Upper lobe of right lung (tissue), 1 donor: ENCODE measurements around the gene FEM1C. TPM values are rescaled to one million over a fixed set of nuclear protein-coding genes. Genes with fewer than 3 reads are reported as not detected.
"Not testable (repeated sequence)": the region's sequence is repeated elsewhere in the genome, so short reads cannot be mapped to it uniquely, and the experiment has no call there.

ENCODE experiments used
- ATAC-seq: fragments of 200-7000 bp; cut with Tn5 transposase; one replicate; pipeline ENCODE4 v1.9.1; 2020; ENCODE audit warnings: mild to moderate bottlenecking, moderate library complexity
- DNase-seq: peaks from one replicate; pipeline ENCODE4 v3.0.0-alpha.2; 2020
- H3K27ac ChIP-seq: fragments of 200-600 bp; one replicate; pipeline ENCODE4 v1.8.0; 2022
- H3K27me3 ChIP-seq: fragments of 200-600 bp; one replicate; pipeline ENCODE4 v1.8.0; 2022; ENCODE audit warnings: mild to moderate bottlenecking
- H3K36me3 ChIP-seq: fragments of 200-600 bp; one replicate; pipeline ENCODE4 v1.8.0; 2022
- H3K4me1 ChIP-seq: fragments of 200-600 bp; one replicate; pipeline ENCODE4 v1.8.0; 2022
- H3K4me3 ChIP-seq: fragments of 200-600 bp; one replicate; pipeline ENCODE4 v1.8.0; 2022; ENCODE audit warnings: mild to moderate bottlenecking
- H3K9me3 ChIP-seq: fragments of 200-600 bp; one replicate; pipeline ENCODE4 v1.8.0; 2022
- CTCF ChIP-seq: fragments of 200-600 bp; IDR thresholded peaks from one replicate; pipeline ENCODE4 v1.8.0; 2022; ENCODE audit warnings: antibody characterized with exemption
- intact Hi-C: fragments of 100-400 bp; cut with DNase I; formaldehyde crosslinking; loops from one replicate; pipeline ENCODE4 v1.11.0; 2022
- total RNA-seq: library from RNA; stranded (reverse); fragmentation: NEBNext Ultra II Directional; extraction: Animal tissue kit (Norgen Biotek cat#: 25700); gene quantifications from one replicate; pipeline ENCODE4 v1.2.1, GENCODE V29; 2021
- donor health status: DM: no; HTN: yes; CAD: no; lungs with severe emphysema.

FEM1C gene
- total RNA-seq, 1 donor from 2014 or later: 26.1 TPM

- no peaks in the 10 kb centered on the region for H3K27me3 ChIP-seq
- no peak overlapping the region for H3K4me3 ChIP-seq
- H3K9me3 ChIP-seq: no peaks in the 10 kb centered on the region
- H3K36me3 ChIP-seq: no peaks in the 10 kb centered on the region
- intact Hi-C loops: no loop called here
- DNase-seq (no peak), ATAC-seq (no peak)
- peaks cover 5% of the 10 kb centered on the region for H3K4me1 ChIP-seq
- no peak for TF ChIP-seq CTCF
- no peak overlapping the region for H3K27ac ChIP-seq
Measured at GRCh38 chr5:115487756-115488155, 56.8 kb downstream of the FEM1C start.

GRCh38 chr5:115487168-115487567 lies 57.4 kb downstream of the FEM1C start:
- no peaks in the 10 kb centered on the region for H3K9me3 ChIP-seq
- peaks cover 5% of the 10 kb centered on the region for H3K4me1 ChIP-seq
- intact Hi-C loops: no loop called here
- TF ChIP-seq CTCF: no peak
- H3K4me3 ChIP-seq: no peak overlapping the region
- no peak for DNase-seq
- H3K36me3 ChIP-seq: no peaks in the 10 kb centered on the region
- ATAC-seq: no peak
- no peaks in the 10 kb centered on the region for H3K27me3 ChIP-seq
- H3K27ac ChIP-seq: no peak overlapping the region

- intact Hi-C loops: no loop called here
- DNase-seq: no peak
- no peak overlapping the region for H3K4me3 ChIP-seq
- TF ChIP-seq CTCF: no peak
- H3K36me3 ChIP-seq: no peaks in the 10 kb centered on the region
- H3K9me3 ChIP-seq: no peaks in the 10 kb centered on the region
- no peak overlapping the region for H3K27ac ChIP-seq
- peaks cover 5% of the 10 kb centered on the region for H3K4me1 ChIP-seq
- H3K27me3 ChIP-seq: no peaks in the 10 kb centered on the region
- no peak for ATAC-seq
Measured at GRCh38 chr5:115486728-115487127, 57.8 kb downstream of the FEM1C start.

- intact Hi-C loops: no loop called here
- TF ChIP-seq CTCF: no peak
- Histone ChIP-seq H3K4me1 (peaks cover 5% of the 10 kb centered on the region), H3K27me3 (no peaks in the 10 kb centered on the region), H3K27ac (no peak overlapping the region), H3K9me3 (no peaks in the 10 kb centered on the region), H3K4me3 (no peak overlapping the region), H3K36me3 (no peaks in the 10 kb centered on the region)
- DNase-seq (peak; percentile 55), ATAC-seq (peak; percentile 81)
Measured at GRCh38 chr5:115484368-115484767, 60.2 kb downstream of the FEM1C start.

GRCh38 chr5:115480900-115481299 lies 63.7 kb downstream of the FEM1C start:
- Histone ChIP-seq H3K4me3 (no peak overlapping the region), H3K27ac (no peak overlapping the region), H3K36me3 (no peaks in the 10 kb centered on the region), H3K27me3 (no peaks in the 10 kb centered on the region), H3K4me1 (peaks cover 5% of the 10 kb centered on the region), H3K9me3 (no peaks in the 10 kb centered on the region)
- DNase-seq: no peak
- intact Hi-C loops: no loop called here
- no peak for TF ChIP-seq CTCF
- ATAC-seq: no peak

GRCh38 chr5:115480271-115480670 lies 64.3 kb downstream of the FEM1C start:
- Histone ChIP-seq H3K4me3 (no peak overlapping the region), H3K4me1 (peaks cover 5% of the 10 kb centered on the region), H3K9me3 (no peaks in the 10 kb centered on the region), H3K27ac (no peak overlapping the region), H3K36me3 (no peaks in the 10 kb centered on the region), H3K27me3 (no peaks in the 10 kb centered on the region)
- no peak for TF ChIP-seq CTCF
- no peak for ATAC-seq
- no peak for DNase-seq
- intact Hi-C loops: no loop called here

GRCh38 chr5:115479166-115479873 lies 65.3 kb downstream of the FEM1C start:
- H3K27ac ChIP-seq, H3K36me3 ChIP-seq, H3K27me3 ChIP-seq, H3K4me1 ChIP-seq, H3K9me3 ChIP-seq, H3K4me3 ChIP-seq, DNase-seq, ATAC-seq, intact Hi-C loops: not testable (repeated sequence)
